Upper lobe of left lung (tissue), 6 donors: Measurements from ENCODE around the gene PPP1R12C. TPM values are rescaled to one million over a fixed set of nuclear protein-coding genes. Genes with fewer than 3 reads are reported as not detected.
A peak's percentile ranks its signal among the peaks of the same experiment; 100 is the strongest.

Experiments
- ATAC-seq, 2 donors: fragments of 200-7000 bp; cut with Tn5 transposase; one replicate each; pipeline ENCODE4 v1.9.1; 2022; ENCODE audit warnings: mild to moderate bottlenecking in 2 of 2, moderate library complexity in 2 of 2; ENCODE audit not compliant: low FRiP score in 2 of 2
- DNase-seq, 2 donors: peaks; one replicate each; pipeline ENCODE4 v3.0.0-alpha.2; 2019 to 2020
- H3K27ac ChIP-seq, 4 donors: fragments of 200-600 bp; sonication (generic); one replicate each; pipeline ENCODE4 v1.5.1; 2016 to 2019
- H3K27me3 ChIP-seq, 4 donors: fragments of 200-600 bp; sonication (generic); one replicate each; pipeline ENCODE4 v1.5.1; 2017 to 2019
- H3K36me3 ChIP-seq, 4 donors: fragments of 200-600 bp; sonication (generic); one replicate each; pipeline ENCODE4 v1.5.1; 2016 to 2019
- H3K4me1 ChIP-seq, 4 donors: fragments of 200-600 bp; sonication (generic); one replicate each; pipeline ENCODE4 v1.5.1; 2018 to 2019
- H3K4me3 ChIP-seq, 4 donors: fragments of 200-600 bp; sonication (generic); one replicate each; pipeline ENCODE4 v1.5.1; 2017 to 2019; ENCODE audit warnings: mild to moderate bottlenecking in 2 of 4, moderate library complexity in 1 of 4
- H3K9me3 ChIP-seq, 4 donors: fragments of 200-600 bp; sonication (generic); one replicate each; pipeline ENCODE4 v1.5.1; 2018 to 2019
- CTCF ChIP-seq, 6 experiments: fragments of 450-650 bp in 4 of 6; fragments of 200-600 bp in 2 of 6; sonication (generic) in 2 of 6; IDR thresholded peaks; one replicate each; pipeline ENCODE4 v1.5.1; 2016 to 2019; ENCODE audit warnings: antibody characterized with exemption in 6 of 6
- EP300 ChIP-seq, 4 donors: sonication (generic); formaldehyde crosslinking; IDR thresholded peaks; one replicate each; pipeline ENCODE4 v1.5.1; 2017; ENCODE audit warnings: antibody characterized with exemption in 4 of 4, control low read depth in 2 of 4
- POLR2A ChIP-seq, 4 donors: fragments of 450-650 bp; IDR thresholded peaks; one replicate each; pipeline ENCODE4 v1.5.1; 2016 to 2017; ENCODE audit warnings: antibody characterized with exemption in 4 of 4, mild to moderate bottlenecking in 2 of 4
- POLR2AphosphoS5 ChIP-seq, 2 donors: sonication (generic); formaldehyde crosslinking; IDR thresholded peaks; one replicate each; pipeline ENCODE4 v1.5.1; 2017; ENCODE audit warnings: antibody characterized with exemption in 2 of 2
- WGBS, 2 donors: methylation state at CpG; one replicate each; pipeline ENCODE4 v1.1.5; 2017 to 2018; 5-methylcytosine and 5-hydroxymethylcytosine counted together
- total RNA-seq, 6 donors: library from RNA; depleted of rRNA in 4 of 6; stranded (reverse); fragments of >200 nt in 4 of 6; gene quantifications; one replicate each; pipeline versions ENCODE4 v1.1.0 to v1.2.1, GENCODE V29; 2016 to 2021
- donor health status: DM: no; HTN: no; CAD: no; lungs with moderate emphysema.
- donor health status: DM: no; HTN: yes; CAD: no; lungs with severe emphysema.

Gene PPP1R12C
- total RNA-seq, 6 donors from 2014 or later: 99.6 to 369 (median 158) TPM

GRCh38 chr19:55136399-55137102 lies 19.1 kb upstream of the PPP1R12C start:
- TF ChIP-seq EP300 (IDR thresholded peaks at IDR 0.05) (no peak), CTCF (IDR thresholded peaks at IDR 0.05) (no peak), POLR2AphosphoS5 (IDR thresholded peaks at IDR 0.05) (no peak), POLR2A (IDR thresholded peaks at IDR 0.05) (no peak)
- 82 to 84% methylated on average over 16 to 17 of the region's 17 CpGs for WGBS, 2 donors
- peaks cover 0 to 7% (median 6%) of the 10 kb centered on the region in 4 donors for H3K4me1 ChIP-seq
- peak in 1 of 2 donors; percentile 59 for DNase-seq
- no peak overlapping the region for H3K27ac ChIP-seq
- H3K4me3 ChIP-seq: no peak overlapping the region
- no peaks in the 10 kb centered on the region for H3K36me3 ChIP-seq
- no peak for ATAC-seq
- H3K27me3 ChIP-seq: peaks cover 0 to 8% (median under 1%) of the 10 kb centered on the region in 4 donors
- H3K9me3 ChIP-seq: no peaks in the 10 kb centered on the region

- Histone ChIP-seq H3K27me3 (peaks cover 0 to 6% (median 0%) of the 10 kb centered on the region in 4 donors), H3K27ac (no peak overlapping the region), H3K4me3 (no peak overlapping the region), H3K36me3 (no peaks in the 10 kb centered on the region), H3K4me1 (no peaks in the 10 kb centered on the region), H3K9me3 (no peaks in the 10 kb centered on the region)
- WGBS, 2 donors: 6% methylated on average over 2 of the region's 3 CpGs; no CpG with 5 or more reads in 1 of the 2 donors
- ATAC-seq (no peak), DNase-seq (no peak)
- TF ChIP-seq EP300 (IDR thresholded peaks at IDR 0.05) (no peak), POLR2AphosphoS5 (IDR thresholded peaks at IDR 0.05) (no peak), POLR2A (IDR thresholded peaks at IDR 0.05) (no peak), CTCF (IDR thresholded peaks at IDR 0.05) (no peak)
These were observed 17.3 kb upstream of the PPP1R12C start for GRCh38 chr19:55134736-55135135.

- 60 to 63% methylated on average over 22 to 25 of the region's 25 CpGs for WGBS, 2 donors
- Histone ChIP-seq H3K4me1 (no peaks in the 10 kb centered on the region), H3K27me3 (peaks cover 0 to 6% (median 0%) of the 10 kb centered on the region in 4 donors), H3K36me3 (no peaks in the 10 kb centered on the region), H3K4me3 (no peak overlapping the region), H3K9me3 (no peaks in the 10 kb centered on the region), H3K27ac (no peak overlapping the region)
- ATAC-seq: no peak
- TF ChIP-seq POLR2A (IDR thresholded peaks at IDR 0.05): no peak
- no peak for TF ChIP-seq CTCF (IDR thresholded peaks at IDR 0.05)
- TF ChIP-seq EP300 (IDR thresholded peaks at IDR 0.05): no peak
- no peak for TF ChIP-seq POLR2AphosphoS5 (IDR thresholded peaks at IDR 0.05)
- peak in 1 of 2 donors; percentile 38 for DNase-seq
These were observed 16.4 kb upstream of the PPP1R12C start for GRCh38 chr19:55133639-55134444.

- Histone ChIP-seq H3K27me3 (peaks cover 0 to 6% (median 0%) of the 10 kb centered on the region in 4 donors), H3K27ac (no peak overlapping the region), H3K36me3 (no peaks in the 10 kb centered on the region), H3K9me3 (no peaks in the 10 kb centered on the region), H3K4me1 (no peaks in the 10 kb centered on the region), H3K4me3 (no peak overlapping the region)
- TF ChIP-seq POLR2AphosphoS5 (IDR thresholded peaks at IDR 0.05) (no peak), POLR2A (IDR thresholded peaks at IDR 0.05) (no peak), EP300 (IDR thresholded peaks at IDR 0.05) (no peak), CTCF (IDR thresholded peaks at IDR 0.05) (peak in 3 of 6 experiments; percentile 12 to 16 (median 12))
- ATAC-seq: no peak
- 48 to 52% methylated on average over 14 of the region's 14 CpGs for WGBS, 2 donors
- DNase-seq: peak in 1 of 2 donors; percentile 41
These were observed 15.2 kb upstream of the PPP1R12C start for GRCh38 chr19:55132453-55133129.
